Caco-2 (cell line): Measurements from ENCODE around the gene VWA8. TPM values are rescaled to one million over a fixed set of nuclear protein-coding genes. Genes with fewer than 3 reads are reported as not detected.

ENCODE experiments used
- BruUV-seq: library from RNA; stranded (reverse); fragments of 400-500 nt; replicated peaks from 2 replicates; lab custom pipeline; 2021; lab: Mats Ljungman, UMichigan
- CTCF ChIA-PET: fragments of 300-600 bp; sonication (Branson Sonifier 250); formaldehyde crosslinking; loops from one replicate; lab custom pipeline; 2022; ENCODE audit warnings: antibody characterized with exemption; lab: Charles Lee
- POLR2A ChIA-PET: fragments of 300-600 bp; sonication (Branson Sonifier 250); formaldehyde crosslinking; loops from one replicate; lab custom pipeline; 2022; ENCODE audit warnings: antibody characterized with exemption; lab: Charles Lee
- DNase-seq, 2 experiments: peaks; one replicate each; pipeline versions ENCODE4 v3.0.0 to v3.0.0-alpha.2; 2020 to 2022
- H3K27me3 ChIP-seq: replicated peaks from 2 replicates; pipeline ENCODE4 v1.6.0; 2011; ENCODE audit warnings: low read length; ENCODE audit not compliant: control insufficient read depth, insufficient read depth
- H3K36me3 ChIP-seq: 2 replicates; pipeline ENCODE4 v1.5.1; 2011; ENCODE audit warnings: low read length; ENCODE audit not compliant: control insufficient read depth, insufficient read depth
- H3K4me1 ChIP-seq: fragments of 250-450 bp; sonication (Bioruptor Pico); 2 replicates; pipeline ENCODE4 v1.5.1; 2020; ENCODE audit warnings: mild to moderate bottlenecking
- H3K4me3 ChIP-seq: 2 replicates; pipeline ENCODE4 v1.5.1; 2011; ENCODE audit warnings: low read depth, mild to moderate bottlenecking, control low read depth, low read length
- H3K9me3 ChIP-seq: fragments of 250-450 bp; sonication (Bioruptor Pico); 2 replicates; pipeline ENCODE4 v1.5.1; 2020; ENCODE audit warnings: mild to moderate bottlenecking, moderate library complexity
- H3K27ac Mint-ChIP-seq: one replicate; pipeline ENCODE4 v1.8.0; 2022; ENCODE audit warnings: mixed read lengths; ENCODE audit not compliant: unreplicated experiment
- H3K27me3 Mint-ChIP-seq: one replicate; pipeline ENCODE4 v1.8.0; 2022; ENCODE audit warnings: mixed read lengths; ENCODE audit not compliant: insufficient read depth, unreplicated experiment
- H3K36me3 Mint-ChIP-seq: one replicate; pipeline ENCODE4 v1.8.0; 2022; ENCODE audit warnings: mild to moderate bottlenecking, mixed read lengths; ENCODE audit not compliant: insufficient read depth, unreplicated experiment
- H3K4me1 Mint-ChIP-seq: one replicate; pipeline ENCODE4 v1.8.0; 2022; ENCODE audit warnings: low read depth, mixed read lengths; ENCODE audit not compliant: unreplicated experiment
- H3K4me3 Mint-ChIP-seq: one replicate; pipeline ENCODE4 v1.8.0; 2022; ENCODE audit warnings: mild to moderate bottlenecking, moderate library complexity, mixed read lengths; ENCODE audit not compliant: unreplicated experiment
- H3K9me3 Mint-ChIP-seq: one replicate; pipeline ENCODE4 v1.8.0; 2022; ENCODE audit warnings: mixed read lengths; ENCODE audit not compliant: unreplicated experiment
- CTCF ChIP-seq, 2 experiments: fragments of 200-600 bp in 1 of 2; IDR thresholded peaks; 1 replicate in 1 of 2; 2 replicates in 1 of 2; pipeline versions ENCODE4 v1.5.1 to v1.8.0; 2011 to 2022; ENCODE audit warnings: antibody characterized with exemption in 1 of 2, control low read depth in 1 of 2, inconsistent platforms in 1 of 2, low read depth in 1 of 2, low read length in 1 of 2, mild to moderate bottlenecking in 1 of 2, moderate library complexity in 1 of 2; ENCODE audit not compliant: insufficient read depth in 1 of 2, severe bottlenecking in 1 of 2, unreplicated experiment in 1 of 2
- intact Hi-C: fragments of 100-400 bp; cut with micrococcal nuclease; formaldehyde crosslinking; loops from one replicate; pipeline ENCODE4 v1.10.0; 2022; ENCODE audit not compliant: unreplicated experiment
- total RNA-seq: library from RNA; stranded (reverse); gene quantifications from 2 replicates; pipeline ENCODE4 v1.2.3, GENCODE V29; 2022

VWA8 gene
- total RNA-seq, 1 experiment from 2014 or later, result 20.7 TPM

- H3K27me3 Mint-ChIP-seq, result no peaks in the 10 kb centered on the region
- DNase-seq, result no peak
- no peaks in the 10 kb centered on the region for H3K9me3 Mint-ChIP-seq
- H3K4me3 ChIP-seq, result no peak overlapping the region
- H3K27ac Mint-ChIP-seq, result no peak overlapping the region
- intact Hi-C loops, result no loop called here
- H3K4me1 Mint-ChIP-seq, result no peaks in the 10 kb centered on the region
- no peaks in the 10 kb centered on the region; the same call in 1 of the 2 replicates for H3K9me3 ChIP-seq
- ChIA-PET POLR2A (no interaction called here), CTCF (no interaction called here)
- H3K27me3 ChIP-seq, result no peaks in the 10 kb centered on the region
- H3K4me3 Mint-ChIP-seq, result no peak overlapping the region
- no peaks in the 10 kb centered on the region for H3K36me3 ChIP-seq
- H3K36me3 Mint-ChIP-seq, result no peaks in the 10 kb centered on the region
- H3K4me1 ChIP-seq, result no peaks in the 10 kb centered on the region
- no peak for TF ChIP-seq CTCF (IDR thresholded peaks at IDR 0.05; ENCODE audit: insufficient read depth in 1 of 2, low read depth in 1 of 2, low read length in 1 of 2, severe bottlenecking in 1 of 2, unreplicated experiment in 1 of 2)
- no TSS peak for BruUV-seq
These were observed 198.1 kb downstream of the VWA8 start for GRCh38 chr13:41762796-41763195.

- no peaks in the 10 kb centered on the region for H3K4me1 Mint-ChIP-seq
- Histone ChIP-seq H3K27me3 (no peaks in the 10 kb centered on the region), H3K4me1 (no peaks in the 10 kb centered on the region), H3K4me3 (no peak overlapping the region), H3K9me3 (no peaks in the 10 kb centered on the region; the same call in 1 of the 2 replicates), H3K36me3 (no peaks in the 10 kb centered on the region)
- no peak for TF ChIP-seq CTCF (IDR thresholded peaks at IDR 0.05; ENCODE audit: insufficient read depth in 1 of 2, low read depth in 1 of 2, low read length in 1 of 2, severe bottlenecking in 1 of 2, unreplicated experiment in 1 of 2)
- H3K9me3 Mint-ChIP-seq, result peaks cover 9% of the 10 kb centered on the region
- POLR2A ChIA-PET, result interaction anchor here (0.6 kb wide), 1 partner anchor 112 kb away, joined by 7 read pairs; no protein-coding TSS in a partner anchor
- no peak overlapping the region for H3K4me3 Mint-ChIP-seq
- H3K36me3 Mint-ChIP-seq, result no peaks in the 10 kb centered on the region
- BruUV-seq, result no TSS peak
- H3K27ac Mint-ChIP-seq, result no peak overlapping the region
- intact Hi-C loops, result no loop called here
- no peaks in the 10 kb centered on the region for H3K27me3 Mint-ChIP-seq
- CTCF ChIA-PET, result no interaction called here
- DNase-seq, result no peak
These were observed 204.6 kb downstream of the VWA8 start for GRCh38 chr13:41756198-41756880.

DNA sequence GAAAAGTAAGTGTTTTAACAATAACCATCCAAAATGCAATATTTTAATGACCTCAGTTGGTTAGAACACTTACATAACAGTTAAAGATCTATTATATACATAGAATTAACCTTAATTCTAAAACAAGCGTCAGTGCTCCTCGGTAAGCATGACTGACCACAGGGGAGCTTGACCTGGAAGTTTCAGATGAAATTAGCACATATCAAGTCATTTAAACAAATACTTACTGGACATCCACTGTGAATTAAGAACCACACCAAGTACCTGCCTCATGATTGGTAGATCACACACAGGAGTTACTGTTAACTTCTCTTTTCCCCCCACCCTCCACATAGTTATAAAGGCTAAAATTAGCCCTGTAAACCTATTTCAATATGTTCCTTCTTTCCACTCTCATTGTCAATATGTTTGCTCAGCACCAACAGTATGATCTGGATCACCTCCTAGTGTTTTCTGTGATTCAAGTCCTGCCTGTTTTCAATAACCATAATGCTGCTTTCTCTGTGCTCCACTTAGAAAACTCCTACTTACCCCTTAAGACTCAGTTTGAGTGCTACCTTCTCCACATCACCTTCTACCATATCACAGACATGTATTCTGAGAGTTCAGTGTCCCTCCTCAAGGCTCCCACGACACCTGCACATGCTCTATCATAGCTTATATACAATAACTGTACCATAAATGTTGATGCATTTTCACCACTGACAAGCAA, 209.0 kb downstream of the VWA8 start:
- CTCF ChIA-PET, result no interaction called here
- Histone ChIP-seq H3K4me1 (no peaks in the 10 kb centered on the region), H3K36me3 (no peaks in the 10 kb centered on the region), H3K9me3 (peaks cover 8% of the 10 kb centered on the region), H3K27me3 (no peaks in the 10 kb centered on the region), H3K4me3 (no peak overlapping the region)
- H3K4me3 Mint-ChIP-seq, result no peak overlapping the region
- POLR2A ChIA-PET, result no interaction called here
- BruUV-seq, result no TSS peak
- H3K4me1 Mint-ChIP-seq, result no peaks in the 10 kb centered on the region
- intact Hi-C loops, result no loop called here
- H3K36me3 Mint-ChIP-seq, result peaks cover 13% of the 10 kb centered on the region
- H3K27me3 Mint-ChIP-seq, result no peaks in the 10 kb centered on the region
- peaks cover 19% of the 10 kb centered on the region for H3K9me3 Mint-ChIP-seq
- DNase-seq, result no peak
- H3K27ac Mint-ChIP-seq, result no peak overlapping the region
- no peak for TF ChIP-seq CTCF (IDR thresholded peaks at IDR 0.05; ENCODE audit: insufficient read depth in 1 of 2, low read depth in 1 of 2, low read length in 1 of 2, severe bottlenecking in 1 of 2, unreplicated experiment in 1 of 2)
